SH-SY5Y (cell line): ENCODE results near the gene NCF2.

Experiments used
- GATA2 ChIP-seq: IDR thresholded peaks from 2 replicates; pipeline ENCODE4 v1.6.1; 2011; ENCODE audit warnings: mild to moderate bottlenecking, low read depth, low read length
- GATA3 ChIP-seq: IDR thresholded peaks from 2 replicates; pipeline ENCODE4 v1.6.1; 2011; ENCODE audit warnings: low read depth, mild to moderate bottlenecking, low read length, moderate library complexity

DNA sequence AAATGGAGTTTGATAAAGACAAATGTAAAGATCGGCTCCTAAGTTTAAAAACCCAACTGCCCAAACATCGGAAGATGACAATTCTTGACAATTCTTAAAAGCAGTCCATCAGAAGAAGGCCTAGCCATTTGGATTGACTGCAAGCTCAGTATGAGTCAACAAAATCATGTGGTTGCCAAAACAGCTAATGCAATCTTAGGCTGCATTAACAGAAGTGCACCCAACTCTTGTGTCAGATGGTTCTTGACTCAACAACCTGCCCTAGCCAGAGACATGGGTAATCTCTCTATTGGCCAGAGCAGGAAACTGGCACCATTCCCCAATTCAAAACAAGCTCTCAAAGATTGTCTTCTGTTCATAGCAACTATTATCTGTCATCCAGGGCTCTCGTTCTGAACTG lies 9.9 kb upstream of the NCF2 start:
- TF ChIP-seq GATA2 (no peak), GATA3 (no peak)
